ENCODE results near the gene KMT2E. TPM values are rescaled to one million over a fixed set of nuclear protein-coding genes. Genes with fewer than 3 reads are reported as not detected.

The KMT2E gene
- total RNA-seq, 1 experiment from 2014 or later: 38.2 TPM

GRCh38 chr7:105014693-105015389, 836 bp downstream of the KMT2E start:
- TF ChIP-seq CTCF (conservative IDR thresholded peaks at IDR 0.05): no peak
- Histone ChIP-seq H4K20me1 (ENCODE audit: control insufficient read depth, insufficient read depth, insufficient read length) (no peaks in the 10 kb centered on the region), H2AFZ (ENCODE audit: low read length) (no peak overlapping the region), H2AK5ac (ENCODE audit: insufficient read length, low read length) (no peak overlapping the region), H2BK15ac (ENCODE audit: low read depth, low read length) (no peak overlapping the region), H3K27me3 (ENCODE audit: insufficient read depth, low read length) (no peaks in the 10 kb centered on the region), H4K91ac (ENCODE audit: insufficient read length, low read depth, low read length) (no peak overlapping the region), H3K23me2 (ENCODE audit: insufficient read length, low read depth, low read length, poor library complexity, severe bottlenecking) (peaks cover 7% of the 10 kb centered on the region), H3K9me3 (ENCODE audit: control insufficient read depth, low read depth, low read length) (no peaks in the 10 kb centered on the region), H3K79me2 (ENCODE audit: insufficient read depth, low read length) (peaks cover 50% of the 10 kb centered on the region; the same call in 1 of the 2 replicates), H2BK12ac (ENCODE audit: insufficient read length, low read depth, low read length) (no peak overlapping the region), H2BK5ac (ENCODE audit: insufficient read length, low read length) (peak overlapping the region; percentile 20), H3K14ac (ENCODE audit: insufficient read depth, low read length) (peak overlapping the region; percentile 74), H3K9ac (ENCODE audit: extremely low read depth, insufficient read length, low read length) (peak overlapping the region; percentile 99), H2BK120ac (ENCODE audit: low read depth, low read length, poor library complexity, severe bottlenecking) (no peak overlapping the region), H3K27ac (ENCODE audit: insufficient read length, low read depth, low read length) (peak overlapping the region; percentile 55), H3K56ac (ENCODE audit: insufficient read length, low read depth, low read length) (peak overlapping the region; percentile 98), H4K8ac (replicated peaks; ENCODE audit: insufficient read length, low read depth, low read length) (no peak overlapping the region), H3K79me1 (ENCODE audit: insufficient read depth, low read depth, low read length, poor library complexity, severe bottlenecking) (no peaks in the 10 kb centered on the region), H3K4me1 (ENCODE audit: insufficient read depth, low read length) (no peaks in the 10 kb centered on the region; the same call in 1 of the 2 replicates), H4K5ac (ENCODE audit: insufficient read length, low read depth, low read length) (peak overlapping the region; percentile 72), H3K4me2 (ENCODE audit: insufficient read depth, insufficient read length, low read length) (peak overlapping the region; percentile 89), H3K4ac (ENCODE audit: low read depth, low read length) (no peak overlapping the region), H3K23ac (ENCODE audit: insufficient read length, low read depth, low read length) (no peak overlapping the region), H3K18ac (ENCODE audit: insufficient read length, low read depth, low read length) (peak overlapping the region; percentile 67), H2BK20ac (ENCODE audit: low read depth, low read length, poor library complexity, severe bottlenecking) (no peak overlapping the region), H3T11ph (ENCODE audit: low read length) (no peak overlapping the region)
- H3K27me3 Mint-ChIP-seq (ENCODE audit: low read depth): no peaks in the 10 kb centered on the region; the same call in 1 of the 2 replicates
- H3K4me1 Mint-ChIP-seq: peaks cover 35 to 36% of the 10 kb centered on the region in 2 experiments
- peak overlapping the region; percentile 99 to 100 for H3K4me3 Mint-ChIP-seq
- peak overlapping the region; percentile 96 to 100 (median 100) for H3K27ac Mint-ChIP-seq
- H3K9me3 Mint-ChIP-seq: peaks cover 2 to 6% of the 10 kb centered on the region in 2 experiments; a peak in 4 of 5 replicates
- peak; percentile 48 for DNase-seq
- WGBS (ENCODE audit: extremely low coverage, insufficient read length, low lambda C conversion rate): no CpG with 5 or more reads among the region's 22 CpGs
- peaks cover 9 to 24% (median 14%) of the 10 kb centered on the region in 3 experiments for H3K36me3 Mint-ChIP-seq (ENCODE audit: insufficient read depth in 1 of 3, low read depth in 3 of 3)
